ENCODE data around the gene TMEM147. TPM values are rescaled to one million over a fixed set of nuclear protein-coding genes. Genes with fewer than 3 reads are reported as not detected.
A peak's percentile ranks its signal among the peaks of the same experiment; 100 is the strongest.

Gene TMEM147
- total and polyA plus RNA-seq, 2 of the 13 experiments (the other 11 are each of a cell fraction or from before 2014, with no cell fraction given) = 141 to 176 TPM

GRCh38 chr19:35509018-35509652, 36.3 kb upstream of the TMEM147 start (continued):
- peak; percentile 38; the same call in 1 of the 2 replicates for TF ChIP-seq ARID4A (CRISPR knock-in tag; IDR thresholded peaks at IDR 0.05; ENCODE audit: borderline replicate concordance)
- no peak for TF ChIP-seq E2F1 (CRISPR knock-in tag; IDR thresholded peaks at IDR 0.05)
- no peak for TF ChIP-seq CCAR2 (optimal IDR thresholded peaks at IDR 0.05; ENCODE audit: low read depth, low read length)
- TF ChIP-seq PHF5A (CRISPR knock-in tag; IDR thresholded peaks at IDR 0.05; ENCODE audit: low read depth, unreplicated experiment) = peak; percentile 44
- peak; percentile 48 for TF ChIP-seq SALL1 (CRISPR knock-in tag; IDR thresholded peaks at IDR 0.05)
- TF ChIP-seq ZFY (CRISPR knock-in tag; IDR thresholded peaks at IDR 0.05) = peak; percentile 36; the same call in 1 of the 2 replicates
- TF ChIP-seq TFDP2 (CRISPR knock-in tag; IDR thresholded peaks at IDR 0.05) = peak; percentile 80
- TF ChIP-seq ZBTB26 (CRISPR knock-in tag; IDR thresholded peaks at IDR 0.05; ENCODE audit: borderline replicate concordance) = no peak
- TF ChIP-seq IRF9 (CRISPR knock-in tag; IDR thresholded peaks at IDR 0.05; ENCODE audit: borderline replicate concordance) = no peak
- no peak for TF ChIP-seq POLR2G (IDR thresholded peaks at IDR 0.05; ENCODE audit: low read depth, low read length)
- no peak for TF ChIP-seq NCOA2 (CRISPR knock-in tag; IDR thresholded peaks at IDR 0.05)
- peak; percentile 53 for TF ChIP-seq KLF6 (CRISPR knock-in tag; IDR thresholded peaks at IDR 0.05)
- TF ChIP-seq ZNF776 (CRISPR knock-in tag; IDR thresholded peaks at IDR 0.05) = no peak
- no peak for TF ChIP-seq ZKSCAN8 (CRISPR knock-in tag; IDR thresholded peaks at IDR 0.05; ENCODE audit: borderline replicate concordance)
- TF ChIP-seq CREB1 (IDR thresholded peaks at IDR 0.05) = no peak
- no peak for TF ChIP-seq CREB1 (CRISPR knock-in tag; IDR thresholded peaks at IDR 0.05)
- no peak; the same call in 1 of the 2 replicates for TF ChIP-seq FOXA3 (CRISPR knock-in tag; IDR thresholded peaks at IDR 0.05)
- TF ChIP-seq TRIM22 (IDR thresholded peaks at IDR 0.05) = no peak
- no peak for TF ChIP-seq KDM5B (CRISPR knock-in tag; IDR thresholded peaks at IDR 0.05; ENCODE audit: borderline replicate concordance)
- TF ChIP-seq MAFF (IDR thresholded peaks at IDR 0.05; ENCODE audit: low read depth, low read length) = no peak
- no peak for TF ChIP-seq ISL2 (CRISPR knock-in tag; IDR thresholded peaks at IDR 0.05)

Data from HepG2 (cell line).